Effector memory CD8-positive, alpha-beta T cell (primary cell): ENCODE results near the gene ERN1.

Source experiments
- ATAC-seq: fragments of 150-1000 bp; cut with Tn5 transposase; replicated peaks from 2 replicates; pipeline ENCODE4 v1.10.0; 2021; ENCODE audit warnings: mild to moderate bottlenecking, moderate library complexity
- DNase-seq, 3 experiments: peaks; one replicate each; pipeline ENCODE4 v3.0.0; 2021
- H3K27ac Mint-ChIP-seq, 2 donors: one replicate each; pipeline ENCODE4 v1.8.0; 2022; ENCODE audit warnings: mild to moderate bottlenecking in 2 of 2, mixed read lengths in 2 of 2, moderate library complexity in 2 of 2
- H3K27me3 Mint-ChIP-seq, 2 donors: one replicate each; pipeline ENCODE4 v1.8.0; 2022; ENCODE audit warnings: mixed read lengths in 2 of 2
- H3K36me3 Mint-ChIP-seq: one replicate; pipeline ENCODE4 v1.8.0; 2022; ENCODE audit warnings: mild to moderate bottlenecking, moderate library complexity, mixed read lengths; ENCODE audit not compliant: insufficient read depth
- H3K4me1 Mint-ChIP-seq, 2 donors: one replicate each; pipeline ENCODE4 v1.8.0; 2022; ENCODE audit warnings: low read depth in 2 of 2, mixed read lengths in 2 of 2
- H3K4me3 Mint-ChIP-seq, 2 donors: one replicate each; pipeline ENCODE4 v1.8.0; 2022; ENCODE audit warnings: mild to moderate bottlenecking in 2 of 2, mixed read lengths in 2 of 2, moderate library complexity in 2 of 2
- H3K9me3 Mint-ChIP-seq, 2 donors: one replicate each; pipeline ENCODE4 v1.8.0; 2022; ENCODE audit warnings: mixed read lengths in 2 of 2

Gene ERN1

GRCh38 chr17:64004218-64004770 lies 125.7 kb downstream of the ERN1 start:
- Mint-ChIP-seq H3K9me3 (no peaks in the 10 kb centered on the region), H3K36me3 (peaks cover 34% of the 10 kb centered on the region), H3K27ac (peak overlapping the region; percentile 52 to 71), H3K4me3 (no peak overlapping the region), H3K27me3 (no peaks in the 10 kb centered on the region), H3K4me1 (peaks cover 28 to 35% of the 10 kb centered on the region in 2 donors)
- ATAC-seq, result no peak
- DNase-seq, result no peak

GRCh38 chr17:64003526-64004121 lies 126.3 kb downstream of the ERN1 start:
- H3K36me3 Mint-ChIP-seq, result peaks cover 32% of the 10 kb centered on the region
- H3K9me3 Mint-ChIP-seq, result no peaks in the 10 kb centered on the region
- DNase-seq, result no peak
- no peaks in the 10 kb centered on the region for H3K27me3 Mint-ChIP-seq
- ATAC-seq, result no peak
- peak overlapping the region; percentile 52 to 71 for H3K27ac Mint-ChIP-seq
- no peak overlapping the region for H3K4me3 Mint-ChIP-seq
- H3K4me1 Mint-ChIP-seq, result peaks cover 29 to 36% of the 10 kb centered on the region in 2 donors

DNA sequence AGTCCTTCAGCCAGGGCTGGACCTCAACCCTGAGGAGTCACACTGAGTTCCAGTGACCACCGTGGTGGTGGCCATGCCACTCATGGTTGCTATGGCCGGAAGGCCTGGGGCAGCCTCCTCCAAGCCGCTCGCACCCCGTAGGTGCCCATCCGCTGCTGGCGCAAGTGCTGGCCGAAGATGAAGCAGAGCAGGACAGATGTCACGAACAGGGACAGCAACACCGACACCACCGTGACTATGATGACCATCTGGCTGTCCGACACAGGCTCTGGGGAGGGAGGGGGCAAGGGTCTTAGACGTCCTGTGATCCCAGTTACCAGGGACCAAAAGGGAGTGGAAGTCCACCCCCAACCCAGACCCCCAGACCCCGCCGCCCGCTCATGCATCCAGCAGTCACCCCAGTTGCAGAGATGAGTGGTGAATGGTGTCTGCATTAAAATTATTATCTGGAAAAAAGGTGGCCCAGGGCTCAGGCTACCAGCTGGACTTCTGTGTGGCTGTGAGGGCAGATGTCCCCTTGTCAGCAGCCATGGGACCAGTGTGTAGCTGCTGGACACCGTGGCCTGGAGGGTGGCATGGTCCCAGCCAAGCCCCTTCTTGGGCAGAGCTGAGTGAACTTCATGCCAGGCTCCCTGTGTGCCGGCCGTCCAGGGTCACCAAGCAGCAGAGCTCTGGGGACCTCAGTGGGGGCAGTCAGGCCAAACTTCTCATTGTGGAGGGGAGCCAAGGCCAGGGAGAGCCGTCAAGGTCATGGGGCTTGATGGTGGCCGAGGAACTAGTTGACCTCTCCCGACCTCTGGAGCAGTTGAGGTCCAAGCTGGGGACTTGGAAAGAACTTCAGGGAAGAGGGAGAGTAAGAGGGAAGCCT lies 127.1 kb downstream of the ERN1 start:
- Mint-ChIP-seq H3K4me1 (peaks cover 29 to 33% of the 10 kb centered on the region in 2 donors), H3K27ac (peak overlapping the region; percentile 52 to 71), H3K27me3 (no peaks in the 10 kb centered on the region), H3K9me3 (no peaks in the 10 kb centered on the region), H3K36me3 (peaks cover 33% of the 10 kb centered on the region), H3K4me3 (no peak overlapping the region)
- no peak for ATAC-seq
- DNase-seq, result no peak

DNA sequence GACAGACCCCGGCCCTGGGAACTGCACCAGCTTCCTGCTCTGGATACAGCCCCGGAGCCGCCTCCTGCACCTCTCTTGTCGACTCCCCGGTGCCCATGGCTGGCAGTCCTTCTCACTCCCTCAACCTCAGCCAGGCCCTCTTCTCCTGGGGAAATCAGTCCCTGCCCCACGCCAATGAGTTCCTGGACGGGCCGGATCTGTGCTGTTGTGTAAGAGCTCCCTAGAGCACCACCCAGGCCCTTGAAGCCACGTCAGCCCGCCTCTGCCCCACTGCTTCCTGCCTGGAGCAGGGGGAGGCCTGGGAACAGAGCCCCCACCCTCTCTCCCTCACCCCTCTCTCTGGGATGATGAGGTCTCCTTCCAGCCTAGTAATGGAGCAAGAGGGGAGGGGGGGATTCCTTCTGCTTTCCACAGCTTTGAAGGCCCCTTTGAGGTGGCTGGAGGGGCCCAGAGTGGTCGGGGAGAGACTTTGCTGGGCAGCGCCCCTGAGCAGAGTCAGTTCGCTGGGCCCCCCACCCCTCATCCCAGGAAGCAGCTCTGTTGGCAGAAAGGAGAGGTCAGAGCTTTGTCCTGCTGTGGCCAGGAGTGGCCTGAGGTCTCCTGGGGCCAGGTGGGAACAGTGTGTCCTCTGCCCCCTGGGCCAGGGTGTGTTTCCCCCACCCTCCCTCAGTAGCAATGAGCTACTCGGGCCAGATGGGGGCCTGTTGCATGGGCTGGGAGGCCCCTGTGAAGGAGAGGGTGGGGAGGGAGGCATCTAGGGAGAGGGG lies 128.0 kb downstream of the ERN1 start:
- H3K27me3 Mint-ChIP-seq, result no peaks in the 10 kb centered on the region
- H3K4me1 Mint-ChIP-seq, result peaks cover 33 to 35% of the 10 kb centered on the region in 2 donors
- peak overlapping the region in 1 of 2 donors; percentile 73 for H3K27ac Mint-ChIP-seq
- DNase-seq, result no peak
- no peak overlapping the region for H3K4me3 Mint-ChIP-seq
- peaks cover 37% of the 10 kb centered on the region for H3K36me3 Mint-ChIP-seq
- no peaks in the 10 kb centered on the region for H3K9me3 Mint-ChIP-seq
- ATAC-seq, result no peak

DNA sequence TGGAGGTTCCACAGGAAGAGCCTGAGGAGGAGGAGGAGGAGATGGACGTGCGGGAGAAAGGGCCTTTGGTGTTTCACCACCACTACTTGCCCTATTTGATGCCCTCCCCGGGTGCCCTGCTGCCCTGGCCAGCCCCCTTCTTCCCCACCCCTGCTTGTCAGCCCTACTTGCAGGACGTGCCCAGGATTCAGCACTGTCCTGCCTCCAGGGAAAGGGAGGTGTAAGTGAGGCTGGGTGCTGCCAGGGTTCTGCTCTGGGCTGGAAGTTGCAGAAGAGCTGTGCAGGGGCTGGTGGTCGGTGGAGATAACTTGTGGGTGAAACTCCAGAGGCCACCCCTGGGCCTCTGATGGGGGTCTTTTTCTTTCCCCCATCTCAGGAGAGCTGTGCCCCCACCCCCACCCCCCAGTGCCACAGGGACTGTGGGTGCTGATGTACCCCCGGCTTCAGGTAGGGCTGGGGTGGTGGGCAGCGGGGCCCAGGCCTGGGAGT lies 128.8 kb downstream of the ERN1 start:
- Mint-ChIP-seq H3K36me3 (peaks cover 36% of the 10 kb centered on the region), H3K27me3 (no peaks in the 10 kb centered on the region), H3K27ac (peak overlapping the region; percentile 5 to 73), H3K4me3 (no peak overlapping the region), H3K9me3 (no peaks in the 10 kb centered on the region), H3K4me1 (peaks cover 37% of the 10 kb centered on the region in 2 donors)
- ATAC-seq (no peak), DNase-seq (no peak)

DNA sequence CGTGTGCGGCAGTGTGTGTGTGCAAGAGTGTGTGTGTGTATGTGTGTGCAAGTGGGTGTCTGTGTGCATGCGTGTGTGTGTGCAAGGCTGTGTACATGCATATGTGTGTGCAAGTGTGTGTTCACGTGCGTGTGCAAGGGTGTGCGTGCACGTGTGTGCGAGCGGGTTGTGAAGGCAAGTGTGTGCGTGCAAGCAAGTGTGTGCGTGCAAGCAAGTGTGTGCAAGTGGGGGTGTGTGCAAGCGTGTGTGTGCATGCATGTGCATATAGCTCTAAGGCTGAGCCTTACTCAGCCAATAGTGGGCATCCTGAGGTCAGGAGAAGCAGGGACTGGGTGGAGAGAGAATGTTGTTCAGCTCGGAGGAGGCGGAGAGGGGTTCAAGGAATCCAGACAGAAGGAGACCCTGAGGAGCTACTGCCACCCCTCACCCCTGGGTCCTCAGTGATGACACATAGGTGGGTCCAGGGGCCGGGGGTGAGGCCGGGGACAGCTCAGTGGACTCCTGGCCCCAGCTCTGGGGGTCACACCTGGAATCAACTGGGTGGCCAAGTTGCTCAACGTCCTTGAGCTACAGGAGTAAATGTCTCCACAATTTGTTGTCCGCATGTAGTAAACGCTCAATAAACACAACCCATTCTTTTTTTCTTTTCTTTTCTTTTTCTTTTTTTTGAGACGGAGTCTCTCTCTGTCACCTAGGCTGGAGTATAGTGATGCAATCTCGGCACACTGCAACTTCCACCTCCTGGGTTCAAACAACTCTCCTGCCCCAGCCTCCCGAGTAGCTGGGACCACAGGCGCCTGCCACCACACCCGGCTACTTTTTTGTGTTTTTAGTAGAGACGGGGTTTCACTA lies 130.0 kb downstream of the ERN1 start:
- Mint-ChIP-seq H3K27me3 (no peaks in the 10 kb centered on the region), H3K4me3 (peak overlapping the region; percentile 91 to 93), H3K27ac (peak overlapping the region; percentile 65 to 73), H3K4me1 (peaks cover 37 to 41% of the 10 kb centered on the region in 2 donors), H3K36me3 (peaks cover 27% of the 10 kb centered on the region), H3K9me3 (no peaks in the 10 kb centered on the region)
- DNase-seq (no peak), ATAC-seq (no peak)

GRCh38 chr17:63998721-63999679 lies 130.9 kb downstream of the ERN1 start:
- peak overlapping the region; percentile 91 to 93 for H3K4me3 Mint-ChIP-seq
- peaks cover 42 to 47% of the 10 kb centered on the region in 2 donors for H3K4me1 Mint-ChIP-seq
- peaks cover 23% of the 10 kb centered on the region for H3K36me3 Mint-ChIP-seq
- ATAC-seq (peak; percentile 64), DNase-seq (peak in 2 of 3 experiments; percentile 27 to 37)
- H3K27me3 Mint-ChIP-seq, result no peaks in the 10 kb centered on the region
- peak overlapping the region; percentile 74 to 93 for H3K27ac Mint-ChIP-seq
- H3K9me3 Mint-ChIP-seq, result no peaks in the 10 kb centered on the region

- peak; percentile 65 for ATAC-seq
- H3K4me1 Mint-ChIP-seq, result peaks cover 47 to 54% of the 10 kb centered on the region in 2 donors
- H3K27ac Mint-ChIP-seq, result peak within 1 kb of the TSS; percentile 74 to 93
Measured at GRCh38 chr17:63998050-63998720, 131.8 kb downstream of the ERN1 start, which contains the start of gene PRR29. PRR29 (plus strand) TSS chr17:63998351; CDS start chr17:63998365, 14 bp downstream.

GRCh38 chr17:63997341-63998048 lies 132.4 kb downstream of the ERN1 start:
- no peaks in the 10 kb centered on the region for H3K9me3 Mint-ChIP-seq
- H3K27me3 Mint-ChIP-seq, result no peaks in the 10 kb centered on the region
- ATAC-seq, result no peak
- DNase-seq, result no peak
- peaks cover 51 to 58% of the 10 kb centered on the region in 2 donors for H3K4me1 Mint-ChIP-seq
- peaks cover 22% of the 10 kb centered on the region for H3K36me3 Mint-ChIP-seq
- H3K4me3 Mint-ChIP-seq, result peak overlapping the region; percentile 91 to 93
- H3K27ac Mint-ChIP-seq, result peak overlapping the region; percentile 74 to 93

More at GRCh38 chr17:63998050-63998720, 131.8 kb downstream of the ERN1 start, which contains the start of gene PRR29:
- Mint-ChIP-seq H3K36me3 (peaks cover 18% of the 10 kb centered on the region), H3K9me3 (no peaks in the 10 kb centered on the region), H3K27me3 (no peaks in the 10 kb centered on the region), H3K4me3 (peak within 1 kb of the TSS; percentile 91 to 93)
- DNase-seq, result peak; percentile 68 to 70 (median 69)

GRCh38 chr17:63996430-63997182 lies 133.3 kb downstream of the ERN1 start:
- H3K4me3 Mint-ChIP-seq, result peak overlapping the region; percentile 91 to 93
- ATAC-seq, result no peak
- peaks cover 22% of the 10 kb centered on the region for H3K36me3 Mint-ChIP-seq
- no peak for DNase-seq
- peaks cover 56 to 62% of the 10 kb centered on the region in 2 donors for H3K4me1 Mint-ChIP-seq
- no peaks in the 10 kb centered on the region for H3K9me3 Mint-ChIP-seq
- H3K27ac Mint-ChIP-seq, result peak overlapping the region; percentile 30 to 74
- H3K27me3 Mint-ChIP-seq, result no peaks in the 10 kb centered on the region
